ENCODE data around the gene C17orf113.

Gene C17orf113

GRCh38 chr17:42072323-42073187, 22.2 kb upstream of the C17orf113 start:
- DNase-seq: no peak

GRCh38 chr17:42071810-42072209, 21.4 kb upstream of the C17orf113 start:
- DNase-seq: no peak

GRCh38 chr17:42068979-42069378, 18.6 kb upstream of the C17orf113 start:
- no peak for DNase-seq

GRCh38 chr17:42067371-42068091, 17.1 kb upstream of the C17orf113 start:
- peak; percentile 67 for DNase-seq

- no peak for DNase-seq
Observed at GRCh38 chr17:42065201-42065600, 14.8 kb upstream of the C17orf113 start.

GRCh38 chr17:42062681-42063080, 12.3 kb upstream of the C17orf113 start:
- DNase-seq: no peak

GRCh38 chr17:42061646-42062487, 11.5 kb upstream of the C17orf113 start:
- no peak for DNase-seq

- DNase-seq: no peak
Observed at GRCh38 chr17:42060231-42060630, 9.8 kb upstream of the C17orf113 start.

- no peak for DNase-seq
Observed at GRCh38 chr17:42059815-42060214, 9.4 kb upstream of the C17orf113 start.

GRCh38 chr17:42058063-42058462, 7.7 kb upstream of the C17orf113 start:
- no peak for DNase-seq

- no peak for DNase-seq
Observed at GRCh38 chr17:42056635-42057034, 6.2 kb upstream of the C17orf113 start.

GRCh38 chr17:42055496-42055895, 5.1 kb upstream of the C17orf113 start:
- no peak for DNase-seq

GRCh38 chr17:42055027-42055426, 4.6 kb upstream of the C17orf113 start:
- DNase-seq: no peak

- DNase-seq: no peak
Observed at GRCh38 chr17:42053731-42054500, 3.5 kb upstream of the C17orf113 start.

GRCh38 chr17:42052346-42052877, 2.0 kb upstream of the C17orf113 start:
- DNase-seq: no peak

- no peak for DNase-seq
Observed at GRCh38 chr17:42051645-42052044, 1.2 kb upstream of the C17orf113 start.

GRCh38 chr17:42051013-42051400, 606 bp upstream of the C17orf113 start:
- DNase-seq: no peak

GRCh38 chr17:42049834-42050392, 488 bp downstream of the C17orf113 start:
- no peak for DNase-seq

- no peak for DNase-seq
Observed at GRCh38 chr17:42047343-42047742, 3.1 kb downstream of the C17orf113 start.

- no peak for DNase-seq
Observed at GRCh38 chr17:42045719-42046118, 4.7 kb downstream of the C17orf113 start.

GRCh38 chr17:42042598-42043319, 7.6 kb downstream of the C17orf113 start:
- no peak for DNase-seq
